HepG2 (cell line): Measurements from ENCODE around the gene ANKRD29. TPM values are rescaled to one million over a fixed set of nuclear protein-coding genes. Genes with fewer than 3 reads are reported as not detected.

Experiments
- ATAC-seq: fragments of 200-7000 bp; cut with Tn5 transposase; 3 replicates; pipeline ENCODE4 v1.9.1; 2020; ENCODE audit warnings: mild to moderate bottlenecking, moderate library complexity
- BruUV-seq: library from RNA; stranded (reverse); fragments of 400-500 nt; replicated peaks from 2 replicates; lab custom pipeline; 2021; lab: Mats Ljungman, UMichigan
- CTCF ChIA-PET: fragments of 300-600 bp; formaldehyde crosslinking; extraction: SDS; loops from one replicate; lab custom pipeline; 2021; ENCODE audit warnings: low total read pairs, inconsistent platforms, low intra/inter-chr PET ratio; lab: Yijun Ruan, JAX
- POLR2A ChIA-PET: fragments of 350-600 bp; sonication (Branson Sonifier 250); formaldehyde crosslinking; loops from one replicate; lab custom pipeline; 2020; ENCODE audit warnings: antibody characterized with exemption, inconsistent platforms; lab: Yijun Ruan, JAX
- DNase-seq: peaks from one replicate; pipeline ENCODE4 v3.0.0-alpha.2; 2015; ENCODE audit warnings: low spot score
- FAIRE-seq: peaks from 3 replicates; lab custom pipeline; 2011; peaks lifted over from hg19 to GRCh38; lab: Jason Lieb, UNC
- H2AFZ ChIP-seq: one replicate; pipeline ENCODE4 v1.6.1; 2011; ENCODE audit warnings: low read length, inconsistent platforms
- H3K27ac ChIP-seq: fragments of 300-600 bp; 3 replicates; pipeline ENCODE4 v1.8.0; 2011; ENCODE audit warnings: mixed run types, mild to moderate bottlenecking, mixed read lengths, low read length, inconsistent platforms; ENCODE audit not compliant: insufficient read depth; ENCODE audit errors: extremely low read length
- H3K27me3 ChIP-seq, 2 experiments: fragments of 200-600 bp in 1 of 2; 2 replicates in 1 of 2; 3 replicates in 1 of 2; pipeline versions ENCODE4 v1.6.0 to v1.8.0; 2011; ENCODE audit warnings: low read length in 2 of 2, mild to moderate bottlenecking in 2 of 2, moderate library complexity in 2 of 2, inconsistent platforms in 1 of 2; ENCODE audit not compliant: insufficient read depth in 2 of 2, control insufficient read depth in 1 of 2
- H3K36me3 ChIP-seq, 2 experiments: fragments of 200-600 bp in 1 of 2; replicated peaks in 1 of 2; 2 replicates in 1 of 2; 3 replicates in 1 of 2; pipeline versions ENCODE4 v1.5.1 to v1.8.0; 2011; ENCODE audit warnings: low read length in 2 of 2, inconsistent platforms in 1 of 2; ENCODE audit not compliant: insufficient read depth in 2 of 2, control insufficient read depth in 1 of 2
- H3K4me1 ChIP-seq: 2 replicates; pipeline ENCODE4 v1.5.1; 2012; ENCODE audit warnings: low read length, inconsistent platforms; ENCODE audit not compliant: insufficient read depth
- H3K4me2 ChIP-seq: 2 replicates; pipeline ENCODE4 v1.6.0; 2011; ENCODE audit warnings: low read depth, low read length, inconsistent platforms
- H3K4me3 ChIP-seq, 3 experiments: fragments of 200-600 bp in 1 of 3; sonication (generic), shearing (Covaris generic) in 1 of 3; replicated peaks in 1 of 3; 2 replicates each; pipeline ENCODE4 v1.5.1; 2011 to 2016; ENCODE audit warnings: low read length in 3 of 3, inconsistent platforms in 2 of 3, low read depth in 2 of 3, mild to moderate bottlenecking in 2 of 3, control low read depth in 1 of 3, mixed read lengths in 1 of 3; ENCODE audit not compliant: insufficient read depth in 1 of 3
- H3K79me2 ChIP-seq: one replicate; pipeline ENCODE4 v1.6.1; 2011; ENCODE audit warnings: low read length, inconsistent platforms; ENCODE audit not compliant: insufficient read depth
- H3K9ac ChIP-seq: 2 replicates; pipeline ENCODE4 v1.6.0; 2011; ENCODE audit warnings: mild to moderate bottlenecking, low read depth, low read length, inconsistent platforms; ENCODE audit not compliant: insufficient read depth
- H3K9me3 ChIP-seq: 2 replicates; pipeline ENCODE4 v1.5.1; 2012; ENCODE audit warnings: mild to moderate bottlenecking, low read length
- H4K20me1 ChIP-seq: 2 replicates; pipeline ENCODE4 v1.6.0; 2011; ENCODE audit warnings: inconsistent platforms, mild to moderate bottlenecking, low read length, moderate library complexity; ENCODE audit not compliant: insufficient read depth
- FOSL2 ChIP-seq: sonication (generic); formaldehyde crosslinking; IDR thresholded peaks from 2 replicates; pipeline ENCODE4 v1.4.0; 2020; ENCODE audit warnings: missing genetic modification reagents
- NFATC3 ChIP-seq: sonication (generic); formaldehyde crosslinking; IDR thresholded peaks from 2 replicates; pipeline ENCODE4 v1.5.1; 2020; ENCODE audit warnings: mild to moderate bottlenecking, missing genetic modification reagents
- NFYB ChIP-seq: sonication (generic); formaldehyde crosslinking; IDR thresholded peaks from 2 replicates; pipeline ENCODE4 v1.4.0; 2020; ENCODE audit warnings: missing genetic modification reagents
- ZNF230 ChIP-seq: sonication (generic); formaldehyde crosslinking; IDR thresholded peaks from 2 replicates; pipeline ENCODE4 v1.4.0; 2020; ENCODE audit warnings: mild to moderate bottlenecking, missing genetic modification reagents
- WGBS: methylation state at CpG from one replicate; pipeline ENCODE4 v1.1.6; 2017; ENCODE audit warnings: low lambda C conversion rate; 5-methylcytosine and 5-hydroxymethylcytosine counted together
- in situ Hi-C: cut with HindIII; loops from 2 replicates; pipeline ENCODE4 v1.10.0; 2017; ENCODE audit warnings: low pct_unique_long_range_greater_than_20kb; ENCODE audit not compliant: extremely low pct_ligation_motif_present
- intact Hi-C: fragments of 100-400 bp; cut with micrococcal nuclease; formaldehyde crosslinking; loops from one replicate; pipeline ENCODE4 v1.10.0; 2022; ENCODE audit not compliant: unreplicated experiment
- polyA plus RNA-seq, 8 experiments: library from polyadenylated mRNA; depleted of rRNA in 3 of 8; stranded (reverse) in 7 of 8; unstranded in 1 of 8; fragments of >200 nt; fragmentation: Illumina TruSeq in 4 of 8; extraction: Trizol in 4 of 8; gene quantifications; 2 replicates each; pipeline versions ENCODE4 v1.2.1 to v1.2.3, GENCODE V29; 2011 to 2016; ENCODE audit warnings: low read depth in 4 of 8, missing spikeins in 1 of 8, mixed read lengths in 1 of 8; ENCODE audit not compliant: insufficient read depth in 1 of 8
- total RNA-seq, 5 experiments: library from RNA; depleted of rRNA; stranded (reverse); fragments of >200 nt; fragmentation: Illumina TruSeq; extraction: Trizol; gene quantifications; 2 replicates each; pipeline ENCODE4 v1.2.3, GENCODE V29; 2016; ENCODE audit warnings: low read depth in 1 of 5
- TF ChIP-seq, protein P1 (sequence below): sonication (generic); formaldehyde crosslinking; IDR thresholded peaks from 2 replicates; pipeline ENCODE4 v1.5.0; 2020; ENCODE audit warnings: missing genetic modification reagents
- TF ChIP-seq, protein P2 (sequence below): sonication (generic); formaldehyde crosslinking; IDR thresholded peaks from 2 replicates; pipeline ENCODE4 v1.4.0; 2020; ENCODE audit warnings: mild to moderate bottlenecking, missing genetic modification reagents
- TF ChIP-seq, protein P3 (sequence below): sonication (generic); formaldehyde crosslinking; conservative IDR thresholded peaks from 2 replicates; pipeline ENCODE4 v1.8.0; 2022; ENCODE audit warnings: mild to moderate bottlenecking, moderate library complexity, missing genetic modification reagents
- TF ChIP-seq, protein P4 (sequence below): sonication (generic); formaldehyde crosslinking; IDR thresholded peaks from 2 replicates; pipeline ENCODE4 v1.5.1; 2020; ENCODE audit warnings: mild to moderate bottlenecking, missing genetic modification reagents, borderline replicate concordance
- TF ChIP-seq, protein P5 (sequence below): sonication (generic); formaldehyde crosslinking; IDR thresholded peaks from 2 replicates; pipeline ENCODE4 v1.4.0; 2020; ENCODE audit warnings: low read depth, mild to moderate bottlenecking, missing genetic modification reagents
- TF ChIP-seq, protein P6 (sequence below): IDR thresholded peaks from 2 replicates; pipeline ENCODE4 v1.6.1; 2016; ENCODE audit warnings: mild to moderate bottlenecking

Gene ANKRD29
- total and polyA plus RNA-seq, 2 of the 13 experiments (the other 11 are each of a cell fraction or from before 2014, with no cell fraction given): not detected

DNA sequence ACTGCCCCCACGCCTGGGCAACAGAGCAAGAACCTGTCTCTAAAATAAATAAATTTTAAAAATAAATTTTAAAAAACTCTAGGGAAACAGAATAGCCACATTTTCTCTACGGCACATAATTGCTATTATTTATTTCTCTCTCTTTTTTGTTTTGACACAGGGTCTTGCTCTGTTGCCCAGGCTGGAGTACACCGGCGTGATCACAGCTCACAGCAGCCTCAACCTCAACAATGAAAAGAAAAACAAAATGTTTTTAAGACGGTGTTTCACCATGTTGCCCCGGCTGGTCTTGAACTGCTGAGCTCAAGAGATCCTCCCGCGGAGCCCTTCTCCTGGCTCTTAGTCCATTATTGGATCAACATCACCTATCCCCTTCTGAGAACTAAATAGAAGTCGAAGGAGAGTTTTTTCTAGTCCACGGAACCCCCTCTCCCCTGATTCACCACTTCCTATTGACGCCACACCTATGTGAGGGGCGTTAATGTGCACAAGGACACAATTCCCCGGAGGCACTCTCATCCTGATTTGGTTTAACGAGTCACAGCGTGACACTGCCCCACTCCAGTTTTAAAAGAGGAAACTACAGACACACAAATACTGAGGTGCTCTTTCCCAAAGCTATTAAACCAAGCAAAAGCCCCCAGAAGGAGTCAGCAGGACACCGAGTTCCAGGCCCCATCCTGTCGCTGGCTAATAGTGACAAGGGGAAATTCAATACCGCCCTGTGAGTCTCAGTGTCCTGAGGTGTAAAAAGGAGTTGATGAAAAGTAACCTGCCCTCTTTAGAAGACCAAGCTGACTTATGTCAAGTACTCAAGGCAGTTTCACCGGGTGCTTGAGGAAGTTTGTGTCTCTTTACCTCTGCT lies 77.5 kb downstream of the ANKRD29 start:
- 5% methylated on average over 19 of the region's 19 CpGs for WGBS
- H3K36me3 ChIP-seq: peaks cover 5 to 19% of the 10 kb centered on the region in 2 experiments
- FAIRE-seq: no peak
- H3K9me3 ChIP-seq: no peaks in the 10 kb centered on the region
- ChIA-PET POLR2A (interaction anchor here (0.7 to 3.3 kb wide), 9 partner anchors 15 to 405 kb away, joined by 3 to 25 read pairs (median 5); partner anchors contain the start of gene RMC1), CTCF (no interaction called here)
- H3K4me3 ChIP-seq: peak overlapping the region; percentile 85 to 99 (median 96)
- peak overlapping the region; percentile 100 for H3K27ac ChIP-seq
- peaks cover 59% of the 10 kb centered on the region for H3K79me2 ChIP-seq
- intact Hi-C loops (no loop called here), in situ Hi-C loops (loop anchor here (5.0 kb wide), 2 partner anchors 38 to 68 kb away; no protein-coding TSS in a partner anchor)
- no peak overlapping the region for H2AFZ ChIP-seq
- H3K4me2 ChIP-seq: peak overlapping the region; percentile 78
- H3K27me3 ChIP-seq: peaks cover 0 to 5% of the 10 kb centered on the region in 2 experiments; a peak in 1 of 5 replicates
- BruUV-seq: TSS peak; percentile 56
- DNase-seq: peak; percentile 31
- peaks cover 70% of the 10 kb centered on the region for H3K4me1 ChIP-seq
- peaks cover 25% of the 10 kb centered on the region for H4K20me1 ChIP-seq
- H3K9ac ChIP-seq: peak overlapping the region; percentile 100
- no peak for ATAC-seq
- TF ChIP-seq ZNF230 (no peak), NFYB (CRISPR knock-in tag) (no peak), NFATC3 (CRISPR knock-in tag) (no peak), FOSL2 (peak; percentile 26; the same call in 1 of the 2 replicates)
- TF ChIP-seq, protein P1, sequence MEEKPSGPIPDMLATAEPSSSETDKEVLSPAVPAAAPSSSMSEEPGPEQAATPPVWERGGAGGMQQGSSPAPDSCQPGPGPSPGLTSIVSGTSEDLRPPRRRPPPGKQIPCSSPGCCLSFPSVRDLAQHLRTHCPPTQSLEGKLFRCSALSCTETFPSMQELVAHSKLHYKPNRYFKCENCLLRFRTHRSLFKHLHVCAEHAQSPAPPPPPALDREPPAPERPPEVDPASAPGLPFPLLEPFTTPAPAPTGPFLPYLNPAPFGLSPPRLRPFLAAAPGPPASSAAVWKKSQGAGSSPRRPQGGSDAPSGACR (CRISPR knock-in tag): no peak
- TF ChIP-seq, protein P2, sequence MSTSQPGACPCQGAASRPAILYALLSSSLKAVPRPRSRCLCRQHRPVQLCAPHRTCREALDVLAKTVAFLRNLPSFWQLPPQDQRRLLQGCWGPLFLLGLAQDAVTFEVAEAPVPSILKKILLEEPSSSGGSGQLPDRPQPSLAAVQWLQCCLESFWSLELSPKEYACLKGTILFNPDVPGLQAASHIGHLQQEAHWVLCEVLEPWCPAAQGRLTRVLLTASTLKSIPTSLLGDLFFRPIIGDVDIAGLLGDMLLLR (CRISPR knock-in tag): no peak
- TF ChIP-seq, protein P3, sequence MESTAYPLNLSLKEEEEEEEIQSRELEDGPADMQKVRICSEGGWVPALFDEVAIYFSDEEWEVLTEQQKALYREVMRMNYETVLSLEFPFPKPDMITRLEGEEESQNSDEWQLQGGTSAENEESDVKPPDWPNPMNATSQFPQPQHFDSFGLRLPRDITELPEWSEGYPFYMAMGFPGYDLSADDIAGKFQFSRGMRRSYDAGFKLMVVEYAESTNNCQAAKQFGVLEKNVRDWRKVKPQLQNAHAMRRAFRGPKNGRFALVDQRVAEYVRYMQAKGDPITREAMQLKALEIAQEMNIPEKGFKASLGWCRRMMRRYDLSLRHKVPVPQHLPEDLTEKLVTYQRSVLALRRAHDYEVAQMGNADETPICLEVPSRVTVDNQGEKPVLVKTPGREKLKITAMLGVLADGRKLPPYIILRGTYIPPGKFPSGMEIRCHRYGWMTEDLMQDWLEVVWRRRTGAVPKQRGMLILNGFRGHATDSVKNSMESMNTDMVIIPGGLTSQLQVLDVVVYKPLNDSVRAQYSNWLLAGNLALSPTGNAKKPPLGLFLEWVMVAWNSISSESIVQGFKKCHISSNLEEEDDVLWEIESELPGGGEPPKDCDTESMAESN (CRISPR knock-in tag): no peak
- TF ChIP-seq, protein P4, sequence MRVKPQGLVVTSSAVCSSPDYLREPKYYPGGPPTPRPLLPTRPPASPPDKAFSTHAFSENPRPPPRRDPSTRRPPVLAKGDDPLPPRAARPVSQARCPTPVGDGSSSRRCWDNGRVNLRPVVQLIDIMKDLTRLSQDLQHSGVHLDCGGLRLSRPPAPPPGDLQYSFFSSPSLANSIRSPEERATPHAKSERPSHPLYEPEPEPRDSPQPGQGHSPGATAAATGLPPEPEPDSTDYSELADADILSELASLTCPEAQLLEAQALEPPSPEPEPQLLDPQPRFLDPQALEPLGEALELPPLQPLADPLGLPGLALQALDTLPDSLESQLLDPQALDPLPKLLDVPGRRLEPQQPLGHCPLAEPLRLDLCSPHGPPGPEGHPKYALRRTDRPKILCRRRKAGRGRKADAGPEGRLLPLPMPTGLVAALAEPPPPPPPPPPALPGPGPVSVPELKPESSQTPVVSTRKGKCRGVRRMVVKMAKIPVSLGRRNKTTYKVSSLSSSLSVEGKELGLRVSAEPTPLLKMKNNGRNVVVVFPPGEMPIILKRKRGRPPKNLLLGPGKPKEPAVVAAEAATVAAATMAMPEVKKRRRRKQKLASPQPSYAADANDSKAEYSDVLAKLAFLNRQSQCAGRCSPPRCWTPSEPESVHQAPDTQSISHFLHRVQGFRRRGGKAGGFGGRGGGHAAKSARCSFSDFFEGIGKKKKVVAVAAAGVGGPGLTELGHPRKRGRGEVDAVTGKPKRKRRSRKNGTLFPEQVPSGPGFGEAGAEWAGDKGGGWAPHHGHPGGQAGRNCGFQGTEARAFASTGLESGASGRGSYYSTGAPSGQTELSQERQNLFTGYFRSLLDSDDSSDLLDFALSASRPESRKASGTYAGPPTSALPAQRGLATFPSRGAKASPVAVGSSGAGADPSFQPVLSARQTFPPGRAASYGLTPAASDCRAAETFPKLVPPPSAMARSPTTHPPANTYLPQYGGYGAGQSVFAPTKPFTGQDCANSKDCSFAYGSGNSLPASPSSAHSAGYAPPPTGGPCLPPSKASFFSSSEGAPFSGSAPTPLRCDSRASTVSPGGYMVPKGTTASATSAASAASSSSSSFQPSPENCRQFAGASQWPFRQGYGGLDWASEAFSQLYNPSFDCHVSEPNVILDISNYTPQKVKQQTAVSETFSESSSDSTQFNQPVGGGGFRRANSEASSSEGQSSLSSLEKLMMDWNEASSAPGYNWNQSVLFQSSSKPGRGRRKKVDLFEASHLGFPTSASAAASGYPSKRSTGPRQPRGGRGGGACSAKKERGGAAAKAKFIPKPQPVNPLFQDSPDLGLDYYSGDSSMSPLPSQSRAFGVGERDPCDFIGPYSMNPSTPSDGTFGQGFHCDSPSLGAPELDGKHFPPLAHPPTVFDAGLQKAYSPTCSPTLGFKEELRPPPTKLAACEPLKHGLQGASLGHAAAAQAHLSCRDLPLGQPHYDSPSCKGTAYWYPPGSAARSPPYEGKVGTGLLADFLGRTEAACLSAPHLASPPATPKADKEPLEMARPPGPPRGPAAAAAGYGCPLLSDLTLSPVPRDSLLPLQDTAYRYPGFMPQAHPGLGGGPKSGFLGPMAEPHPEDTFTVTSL (CRISPR knock-in tag): no peak
- TF ChIP-seq, protein P5, sequence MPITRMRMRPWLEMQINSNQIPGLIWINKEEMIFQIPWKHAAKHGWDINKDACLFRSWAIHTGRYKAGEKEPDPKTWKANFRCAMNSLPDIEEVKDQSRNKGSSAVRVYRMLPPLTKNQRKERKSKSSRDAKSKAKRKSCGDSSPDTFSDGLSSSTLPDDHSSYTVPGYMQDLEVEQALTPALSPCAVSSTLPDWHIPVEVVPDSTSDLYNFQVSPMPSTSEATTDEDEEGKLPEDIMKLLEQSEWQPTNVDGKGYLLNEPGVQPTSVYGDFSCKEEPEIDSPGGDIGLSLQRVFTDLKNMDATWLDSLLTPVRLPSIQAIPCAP (CRISPR knock-in tag): no peak
- TF ChIP-seq, protein P6, sequence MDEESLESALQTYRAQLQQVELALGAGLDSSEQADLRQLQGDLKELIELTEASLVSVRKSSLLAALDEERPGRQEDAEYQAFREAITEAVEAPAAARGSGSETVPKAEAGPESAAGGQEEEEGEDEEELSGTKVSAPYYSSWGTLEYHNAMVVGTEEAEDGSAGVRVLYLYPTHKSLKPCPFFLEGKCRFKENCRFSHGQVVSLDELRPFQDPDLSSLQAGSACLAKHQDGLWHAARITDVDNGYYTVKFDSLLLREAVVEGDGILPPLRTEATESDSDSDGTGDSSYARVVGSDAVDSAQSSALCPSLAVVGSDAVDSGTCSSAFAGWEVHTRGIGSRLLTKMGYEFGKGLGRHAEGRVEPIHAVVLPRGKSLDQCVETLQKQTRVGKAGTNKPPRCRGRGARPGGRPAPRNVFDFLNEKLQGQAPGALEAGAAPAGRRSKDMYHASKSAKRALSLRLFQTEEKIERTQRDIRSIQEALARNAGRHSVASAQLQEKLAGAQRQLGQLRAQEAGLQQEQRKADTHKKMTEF (CRISPR knock-in tag): no peak
